GM12892 (cell line): ENCODE data around the gene ZMAT5.

Experiments
- DNase-seq: peaks from one replicate; pipeline ENCODE4 v3.0.0; 2011; ENCODE audit not compliant: insufficient read length
- FAIRE-seq: peaks from 2 replicates; lab custom pipeline; 2011; peaks lifted over from hg19 to GRCh38; lab: Jason Lieb, UNC
- POLR2A ChIP-seq: IDR thresholded peaks from 2 replicates; pipeline ENCODE4 v1.6.1; 2011; ENCODE audit warnings: low read depth, low read length, control low read depth
- POLR2AphosphoS5 ChIP-seq: IDR thresholded peaks from 2 replicates; pipeline ENCODE4 v1.6.1; 2011; ENCODE audit warnings: low read depth, low read length, control low read depth
- TAF1 ChIP-seq: IDR thresholded peaks from 2 replicates; pipeline ENCODE4 v1.6.1; 2011; ENCODE audit warnings: low read depth, mild to moderate bottlenecking, control low read depth, low read length, borderline replicate concordance

ZMAT5 gene

DNA sequence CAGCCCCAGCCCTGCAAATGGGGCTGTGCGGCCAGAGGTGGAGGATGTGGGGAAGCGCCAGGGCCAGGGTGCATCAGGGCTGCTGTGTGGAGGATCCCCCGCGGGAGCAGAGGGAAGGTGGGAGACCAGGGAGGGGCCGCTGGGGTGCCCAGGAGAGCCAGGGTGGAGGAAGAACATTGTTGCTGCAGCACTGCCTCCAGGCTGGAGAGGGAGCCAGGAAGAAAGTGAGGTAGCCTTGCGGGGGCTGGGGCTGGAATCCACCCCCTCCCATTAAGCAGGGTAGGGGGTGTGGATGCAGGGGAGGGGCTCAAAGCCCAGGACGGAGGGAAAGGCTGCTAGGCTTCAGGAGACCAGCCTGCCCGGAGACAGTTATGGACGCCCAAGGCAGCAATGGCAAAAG lies 32.0 kb downstream of the ZMAT5 start:
- DNase-seq (no peak), FAIRE-seq (no peak)
- TF ChIP-seq POLR2A (no peak), TAF1 (no peak), POLR2AphosphoS5 (no peak)

GRCh38 chr22:29734406-29734805 lies 32.4 kb downstream of the ZMAT5 start:
- no peak for TF ChIP-seq POLR2AphosphoS5
- TF ChIP-seq TAF1 = no peak
- TF ChIP-seq POLR2A = no peak
- FAIRE-seq (no peak), DNase-seq (no peak)

GRCh38 chr22:29733362-29734201 lies 33.2 kb downstream of the ZMAT5 start:
- no peak for DNase-seq
- TF ChIP-seq POLR2A = no peak
- TF ChIP-seq POLR2AphosphoS5 = no peak
- TF ChIP-seq TAF1 = no peak
- peak; percentile 71 for FAIRE-seq

DNA sequence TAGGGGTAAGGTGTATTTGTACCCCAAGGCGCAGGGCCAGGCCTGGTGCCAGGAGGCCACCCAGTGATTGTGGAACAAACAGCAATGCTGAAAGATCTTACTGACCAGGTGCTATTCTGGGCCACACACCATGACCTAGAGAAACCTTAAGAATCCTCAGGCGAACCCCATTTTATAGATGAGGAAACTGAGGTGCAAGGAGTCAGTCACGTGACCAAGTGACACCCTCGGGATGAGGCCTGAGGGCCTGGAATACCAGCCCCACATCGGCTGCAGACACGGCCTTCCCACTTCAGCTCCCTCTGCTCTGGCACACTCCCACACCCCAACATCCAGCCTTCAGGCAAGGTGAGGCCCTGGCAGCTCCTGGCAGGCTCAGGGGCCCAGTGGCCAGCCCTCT lies 33.9 kb downstream of the ZMAT5 start:
- no peak for FAIRE-seq
- no peak for TF ChIP-seq POLR2A
- TF ChIP-seq TAF1 = no peak
- no peak for TF ChIP-seq POLR2AphosphoS5

DNA sequence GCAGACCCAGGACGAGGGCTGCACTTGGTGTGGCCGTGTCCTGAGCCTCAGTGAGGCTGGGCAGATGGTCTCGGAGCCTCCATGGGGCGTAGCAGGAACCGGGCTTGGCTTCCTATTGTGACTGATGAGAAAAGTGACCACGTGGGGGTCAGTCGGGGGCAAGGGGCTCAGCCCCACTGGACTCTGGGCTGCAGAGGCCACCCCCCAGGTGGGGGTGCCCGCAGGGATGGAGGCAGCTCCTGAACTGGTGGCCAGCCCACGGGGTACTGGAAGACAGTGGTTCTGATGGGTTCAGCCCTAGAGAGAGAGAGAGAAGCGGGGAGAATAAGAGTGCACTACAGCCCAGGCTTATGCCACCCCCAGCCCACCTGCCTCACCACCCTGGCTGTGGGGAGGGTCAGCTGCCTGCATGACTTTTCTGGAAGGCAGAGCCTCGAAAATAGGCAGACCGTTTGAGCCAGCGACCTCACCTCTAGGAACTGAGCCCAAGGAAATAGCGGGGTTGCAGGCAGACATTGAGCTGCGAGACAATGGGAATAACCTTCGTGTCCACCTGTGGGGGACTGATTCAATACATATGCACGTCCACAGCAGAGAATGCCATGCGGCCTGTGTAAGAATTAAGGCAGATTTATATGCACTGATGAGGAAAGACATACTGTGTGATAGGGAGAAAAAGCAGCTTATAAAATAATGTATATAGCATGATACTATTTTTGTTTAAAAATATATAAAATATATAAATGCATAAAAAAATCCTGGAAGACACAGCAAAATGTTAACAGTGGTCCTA lies 35.6 kb downstream of the ZMAT5 start:
- no peak for TF ChIP-seq POLR2AphosphoS5
- no peak for TF ChIP-seq TAF1
- no peak for TF ChIP-seq POLR2A
- DNase-seq (no peak), FAIRE-seq (no peak)

More for the DNA sequence above, 33.9 kb downstream of the ZMAT5 start:
- DNase-seq = no peak

DNA sequence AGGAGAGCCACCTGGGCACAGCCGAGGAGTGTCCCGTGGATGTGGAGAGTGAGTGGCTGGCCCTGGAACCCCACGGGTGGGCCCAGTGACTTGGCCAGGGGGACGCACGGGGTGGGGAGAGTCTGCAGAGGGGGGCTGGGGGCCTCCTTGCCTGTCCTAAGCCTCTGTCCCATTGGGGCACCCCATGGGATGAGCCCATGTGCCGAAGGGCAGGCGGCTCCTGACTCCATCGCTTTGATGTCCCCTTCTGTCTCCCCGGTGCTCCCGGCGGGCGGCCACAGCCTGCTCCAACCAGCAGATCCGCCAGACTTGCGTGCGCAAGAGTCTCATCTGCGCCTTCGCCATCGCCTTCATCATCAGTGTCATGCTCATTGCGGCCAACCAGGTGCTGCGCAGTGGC lies 37.6 kb downstream of the ZMAT5 start:
- TF ChIP-seq POLR2A (no peak), POLR2AphosphoS5 (no peak), TAF1 (no peak)
- DNase-seq = no peak
- no peak for FAIRE-seq

DNA sequence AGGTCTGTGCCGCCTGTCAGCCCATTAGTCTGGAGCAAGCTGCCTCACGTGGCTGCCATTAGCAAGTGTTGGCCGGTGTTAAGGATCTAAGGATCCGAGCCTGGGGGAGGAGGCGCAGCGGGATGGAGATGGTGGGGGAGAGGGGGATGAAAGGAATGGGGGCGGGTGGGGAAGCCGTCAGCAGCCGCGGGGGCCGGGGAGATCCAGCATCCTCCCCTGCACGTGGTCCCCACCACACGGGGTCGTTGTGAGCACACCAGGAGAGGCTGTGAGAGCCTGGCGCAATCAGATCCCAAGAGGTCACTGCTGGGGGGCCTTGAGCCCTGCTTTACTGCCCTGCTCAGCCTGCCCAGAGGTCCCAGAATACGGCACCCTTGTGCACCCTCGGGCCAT lies 39.7 kb downstream of the ZMAT5 start:
- TF ChIP-seq TAF1 = no peak
- TF ChIP-seq POLR2A = no peak
- no peak for TF ChIP-seq POLR2AphosphoS5
- FAIRE-seq (no peak), DNase-seq (peak; percentile 62)

- TF ChIP-seq POLR2AphosphoS5 (no peak), POLR2A (no peak), TAF1 (no peak)
- no peak for DNase-seq
- FAIRE-seq = no peak
Observed at GRCh38 chr22:29726512-29727130, 40.2 kb downstream of the ZMAT5 start.

DNA sequence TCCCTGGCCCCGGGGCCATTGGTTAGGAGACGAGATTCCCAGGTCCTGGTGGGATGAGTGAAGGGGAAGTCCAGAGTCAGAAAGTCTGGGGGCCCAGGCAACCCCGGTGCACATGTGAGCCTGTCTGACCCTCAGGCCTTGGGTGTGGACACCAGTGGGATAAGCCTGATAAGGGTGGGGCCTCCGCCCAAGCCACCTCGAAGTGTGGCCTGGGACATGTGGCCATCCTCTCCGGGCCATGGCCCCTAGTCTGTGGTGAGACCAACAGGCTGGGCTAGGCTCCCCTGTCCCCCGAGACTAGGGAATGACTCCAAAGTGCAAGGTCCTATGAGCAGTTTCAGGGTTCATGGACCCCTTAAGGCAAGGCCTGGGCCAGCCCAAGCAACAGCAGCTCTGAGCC lies 40.7 kb downstream of the ZMAT5 start:
- FAIRE-seq (no peak), DNase-seq (no peak)
- TF ChIP-seq POLR2AphosphoS5 (no peak), POLR2A (no peak), TAF1 (no peak)

GRCh38 chr22:29724843-29725242 lies 42.0 kb downstream of the ZMAT5 start:
- FAIRE-seq (no peak), DNase-seq (no peak)
- TF ChIP-seq POLR2AphosphoS5 (no peak), POLR2A (no peak), TAF1 (no peak)

GRCh38 chr22:29723766-29724165 lies 43.0 kb downstream of the ZMAT5 start:
- DNase-seq (no peak), FAIRE-seq (no peak)
- TF ChIP-seq POLR2AphosphoS5 (no peak), TAF1 (no peak), POLR2A (no peak)

- DNase-seq (no peak), FAIRE-seq (no peak)
- no peak for TF ChIP-seq POLR2A
Observed at GRCh38 chr22:29722587-29722986, 44.2 kb downstream of the ZMAT5 start.
